Measurements from ENCODE around the gene PLA2G4C.
"Not testable (repeated sequence)": the region's sequence is repeated elsewhere in the genome, so short reads cannot be mapped to it uniquely, and the experiment has no call there.

- TF ChIP-seq, protein P1, sequence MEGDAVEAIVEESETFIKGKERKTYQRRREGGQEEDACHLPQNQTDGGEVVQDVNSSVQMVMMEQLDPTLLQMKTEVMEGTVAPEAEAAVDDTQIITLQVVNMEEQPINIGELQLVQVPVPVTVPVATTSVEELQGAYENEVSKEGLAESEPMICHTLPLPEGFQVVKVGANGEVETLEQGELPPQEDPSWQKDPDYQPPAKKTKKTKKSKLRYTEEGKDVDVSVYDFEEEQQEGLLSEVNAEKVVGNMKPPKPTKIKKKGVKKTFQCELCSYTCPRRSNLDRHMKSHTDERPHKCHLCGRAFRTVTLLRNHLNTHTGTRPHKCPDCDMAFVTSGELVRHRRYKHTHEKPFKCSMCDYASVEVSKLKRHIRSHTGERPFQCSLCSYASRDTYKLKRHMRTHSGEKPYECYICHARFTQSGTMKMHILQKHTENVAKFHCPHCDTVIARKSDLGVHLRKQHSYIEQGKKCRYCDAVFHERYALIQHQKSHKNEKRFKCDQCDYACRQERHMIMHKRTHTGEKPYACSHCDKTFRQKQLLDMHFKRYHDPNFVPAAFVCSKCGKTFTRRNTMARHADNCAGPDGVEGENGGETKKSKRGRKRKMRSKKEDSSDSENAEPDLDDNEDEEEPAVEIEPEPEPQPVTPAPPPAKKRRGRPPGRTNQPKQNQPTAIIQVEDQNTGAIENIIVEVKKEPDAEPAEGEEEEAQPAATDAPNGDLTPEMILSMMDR (IDR thresholded peaks at IDR 0.05; ENCODE audit: borderline replicate concordance, extremely low read depth, low read length, poor library complexity, severe bottlenecking) = not testable (repeated sequence)
- TF ChIP-seq EZH2 (IDR thresholded peaks at IDR 0.05; ENCODE audit: borderline replicate concordance, low read depth, low read length, severe bottlenecking) = not testable (repeated sequence)
These were observed 21.6 kb downstream of the PLA2G4C start for GRCh38 chr19:48088991-48089390.
